GM21515 (cell line): ENCODE measurements around the gene SCD.
A peak's percentile ranks its signal among the peaks of the same experiment; 100 is the strongest.
"Not testable (repeated sequence)": the region's sequence is repeated elsewhere in the genome, so short reads cannot be mapped to it uniquely, and the experiment has no call there.

Experiments
- ATAC-seq: cut with Tn5 transposase; IDR thresholded peaks from one replicate; pipeline ENCODE4 v1.9.1; 2021; ENCODE audit not compliant: unreplicated experiment

Gene SCD

DNA sequence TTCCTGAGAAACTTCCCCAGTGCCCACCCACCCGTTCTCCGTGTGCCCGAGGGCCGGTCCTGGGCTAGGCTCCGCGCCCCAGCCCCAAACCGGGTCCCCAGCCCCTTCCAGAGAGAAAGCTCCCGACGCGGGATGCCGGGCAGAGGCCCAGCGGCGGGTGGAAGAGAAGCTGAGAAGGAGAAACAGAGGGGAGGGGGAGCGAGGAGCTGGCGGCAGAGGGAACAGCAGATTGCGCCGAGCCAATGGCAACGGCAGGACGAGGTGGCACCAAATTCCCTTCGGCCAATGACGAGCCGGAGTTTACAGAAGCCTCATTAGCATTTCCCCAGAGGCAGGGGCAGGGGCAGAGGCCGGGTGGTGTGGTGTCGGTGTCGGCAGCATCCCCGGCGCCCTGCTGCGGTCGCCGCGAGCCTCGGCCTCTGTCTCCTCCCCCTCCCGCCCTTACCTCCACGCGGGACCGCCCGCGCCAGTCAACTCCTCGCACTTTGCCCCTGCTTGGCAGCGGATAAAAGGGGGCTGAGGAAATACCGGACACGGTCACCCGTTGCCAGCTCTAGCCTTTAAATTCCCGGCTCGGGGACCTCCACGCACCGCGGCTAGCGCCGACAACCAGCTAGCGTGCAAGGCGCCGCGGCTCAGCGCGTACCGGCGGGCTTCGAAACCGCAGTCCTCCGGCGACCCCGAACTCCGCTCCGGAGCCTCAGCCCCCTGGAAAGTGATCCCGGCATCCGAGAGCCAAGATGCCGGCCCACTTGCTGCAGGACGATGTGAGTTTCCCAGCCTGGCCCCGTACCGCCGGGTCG lies at the start of gene SCD:
Gene SCD, plus strand, starts transcription at position 469 of the 803 bp plus-strand sequence. Its CDS starts 272 bp downstream, at position 741.
- peak; percentile 90 for ATAC-seq

DNA sequence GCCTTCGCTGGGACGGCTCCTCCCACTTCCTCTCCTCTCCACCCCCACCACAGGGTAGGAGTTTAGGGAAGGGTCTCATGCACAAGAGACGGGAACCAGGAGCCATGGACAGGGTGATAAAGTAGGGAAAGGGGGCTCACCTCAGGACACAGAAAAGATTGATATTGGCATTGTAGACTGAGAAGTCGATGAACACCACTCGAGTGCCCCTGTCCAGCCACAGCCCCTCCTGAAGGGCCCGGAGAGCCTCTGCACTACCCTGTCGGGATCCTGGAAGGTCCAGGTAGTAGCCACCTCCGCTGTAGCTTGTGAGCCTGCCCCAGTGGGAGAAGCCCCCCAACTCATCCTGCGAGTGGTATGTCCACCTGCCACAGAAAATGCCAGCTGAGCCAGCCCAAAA lies 49.8 kb upstream of the SCD start:
- ATAC-seq: no peak

DNA sequence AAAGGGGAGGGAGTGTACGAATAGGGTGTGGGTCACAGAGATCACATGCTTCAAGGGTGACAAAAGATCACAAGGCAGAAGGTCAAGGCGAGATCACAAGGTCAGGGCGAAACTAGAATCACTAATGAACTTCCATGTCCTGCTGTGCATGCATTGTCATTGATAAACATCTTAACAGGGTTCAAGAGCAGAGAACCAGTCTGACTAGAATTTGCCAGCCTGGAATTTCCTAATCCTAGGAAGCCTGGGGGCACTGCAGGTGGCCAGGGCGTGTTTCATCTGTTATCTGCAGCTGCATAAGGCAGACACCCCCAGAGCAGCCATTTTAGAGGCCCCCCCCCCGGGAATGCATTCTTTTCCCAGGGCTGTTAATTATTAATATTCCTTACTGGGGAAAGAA lies 45.9 kb upstream of the SCD start:
- ATAC-seq: not testable (repeated sequence)

DNA sequence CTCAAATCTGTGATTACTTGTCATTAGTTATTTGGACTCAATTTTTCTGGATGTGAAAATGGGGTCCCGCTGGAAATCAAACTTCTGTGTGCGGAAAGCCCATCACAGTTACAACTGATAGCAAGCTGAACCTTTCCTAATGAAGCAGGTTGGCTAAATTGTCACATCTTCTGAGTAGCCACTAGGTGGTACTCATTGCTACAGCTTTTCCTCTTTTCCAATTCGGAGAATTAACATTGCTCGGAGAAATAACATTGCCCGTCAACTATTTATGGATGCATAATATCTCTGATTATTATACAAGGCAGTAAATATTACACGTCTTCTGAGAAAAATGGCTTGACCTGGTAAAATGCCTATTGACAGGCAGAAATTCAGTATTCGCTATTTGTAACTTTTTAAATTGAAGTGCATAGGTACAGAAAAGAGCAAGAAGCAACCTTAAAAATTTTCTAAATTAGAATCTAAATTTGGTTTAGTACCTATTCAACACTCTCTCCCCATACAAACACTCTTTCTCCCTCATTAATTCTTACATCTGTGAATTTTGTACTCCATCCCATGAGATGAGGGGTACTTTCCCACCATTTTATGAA lies 43.2 kb upstream of the SCD start:
- no peak for ATAC-seq

DNA sequence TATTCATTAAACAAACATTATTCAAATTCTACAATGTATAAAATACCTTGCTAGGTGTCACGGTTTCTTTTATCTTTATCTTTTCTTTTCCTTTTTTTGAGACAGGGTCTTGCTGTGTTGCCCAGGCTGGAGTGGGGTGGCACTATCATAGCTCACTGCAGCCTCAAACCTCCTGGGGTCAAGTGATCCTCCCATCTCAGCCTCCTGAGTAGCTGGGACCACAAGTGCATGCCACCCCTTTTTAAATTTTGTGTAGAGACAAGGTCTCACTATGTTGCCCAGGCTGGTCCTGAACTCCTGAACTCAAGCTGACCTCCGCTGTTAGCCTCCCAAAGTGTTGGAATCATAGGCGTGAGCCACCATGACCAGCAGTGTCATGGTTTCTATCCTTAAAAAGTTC lies 42.6 kb upstream of the SCD start:
- no peak for ATAC-seq

DNA sequence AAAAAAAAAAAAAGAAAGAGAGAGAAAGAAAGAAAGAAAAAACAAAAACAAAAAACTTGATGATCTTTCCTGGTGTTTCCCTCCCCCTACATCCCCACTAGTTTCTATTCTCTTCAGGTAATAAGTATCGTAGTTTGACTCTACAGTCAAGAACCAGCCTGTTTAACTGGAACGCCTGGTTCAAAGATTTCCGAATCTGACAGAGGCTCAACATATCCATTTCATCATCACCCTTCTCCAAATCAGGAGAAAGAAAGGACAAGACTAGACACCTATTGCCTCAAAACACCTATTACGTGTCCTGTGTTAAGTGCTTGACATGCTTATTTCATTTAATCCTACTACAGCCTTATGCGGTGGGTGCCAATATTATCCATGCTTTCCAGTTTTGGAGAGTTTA lies 40.2 kb upstream of the SCD start:
- ATAC-seq: no peak

DNA sequence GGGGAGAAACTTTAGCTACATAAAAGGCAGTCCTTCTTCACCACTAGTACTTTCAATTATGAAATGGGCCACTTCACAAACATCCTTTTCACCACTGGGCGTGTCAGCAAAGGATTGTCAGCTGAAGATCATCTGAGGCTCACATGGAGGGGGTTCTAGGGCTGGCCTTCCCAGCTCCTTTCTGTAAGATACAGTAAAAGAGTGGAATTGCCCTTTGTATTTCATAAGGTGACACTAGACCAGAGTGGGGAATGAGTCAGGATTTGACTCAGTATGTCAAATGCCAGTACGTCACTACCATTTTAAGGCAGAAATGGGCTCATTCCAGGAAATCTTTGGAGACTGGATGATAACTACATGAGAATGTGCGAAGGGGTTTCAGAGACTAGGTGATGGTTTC lies 39.3 kb upstream of the SCD start:
- ATAC-seq: no peak

DNA sequence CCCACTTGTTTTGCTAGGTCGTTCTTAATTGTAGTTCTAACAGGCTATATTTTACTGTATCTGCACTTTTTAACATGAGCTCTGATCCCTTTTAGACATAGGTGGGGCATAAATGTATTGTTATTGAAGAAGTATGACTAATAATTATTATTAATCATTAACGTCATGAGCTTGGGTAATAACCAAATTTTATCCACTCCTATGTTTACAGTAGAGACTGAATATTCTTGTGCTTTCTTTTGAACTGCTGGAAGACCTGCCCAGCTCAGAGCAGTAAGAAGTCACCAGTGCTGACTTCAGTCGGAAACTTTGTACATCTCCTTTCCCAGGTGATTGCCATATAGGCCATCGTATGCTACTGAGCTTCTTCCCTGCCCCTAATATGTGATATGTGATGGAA lies 35.7 kb upstream of the SCD start:
- ATAC-seq: no peak

DNA sequence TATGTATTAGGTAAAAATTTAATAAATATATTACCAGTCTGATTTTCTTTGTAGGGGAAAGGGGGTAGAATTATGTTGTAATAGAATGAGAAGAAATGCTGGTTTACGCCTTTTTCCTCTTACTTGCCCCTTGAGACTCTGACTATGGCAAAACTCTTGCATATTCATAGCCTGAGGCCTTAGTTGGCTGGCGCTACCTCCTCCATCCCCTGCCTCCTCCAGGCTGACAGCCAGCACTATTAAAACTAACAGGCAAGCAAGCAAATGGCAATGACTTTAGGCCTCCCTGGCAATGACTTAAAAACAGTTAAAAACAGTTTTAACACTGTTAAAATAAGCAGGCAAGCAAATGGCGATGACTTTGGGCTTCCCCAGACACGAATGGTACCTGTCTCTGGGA lies 31.4 kb upstream of the SCD start:
- ATAC-seq: no peak

DNA sequence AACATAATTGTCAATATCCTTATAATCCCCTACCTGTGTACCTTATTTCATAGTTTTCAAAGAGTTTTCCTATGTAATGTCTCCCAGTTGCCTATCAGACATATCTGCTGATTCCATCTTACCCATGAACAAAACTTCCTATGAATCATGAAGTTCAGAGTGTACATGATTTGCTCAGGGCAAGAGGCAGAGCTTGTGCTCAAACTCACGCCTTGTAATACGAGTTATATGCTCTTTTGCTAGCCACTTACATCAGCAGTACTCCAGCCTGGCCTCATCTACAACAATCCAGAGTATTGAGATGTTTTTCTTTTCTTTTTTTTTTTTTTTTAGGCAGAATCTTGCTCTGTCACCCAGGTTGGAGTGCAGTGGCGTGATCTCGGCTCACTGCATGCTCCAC lies 28.8 kb upstream of the SCD start:
- no peak for ATAC-seq

DNA sequence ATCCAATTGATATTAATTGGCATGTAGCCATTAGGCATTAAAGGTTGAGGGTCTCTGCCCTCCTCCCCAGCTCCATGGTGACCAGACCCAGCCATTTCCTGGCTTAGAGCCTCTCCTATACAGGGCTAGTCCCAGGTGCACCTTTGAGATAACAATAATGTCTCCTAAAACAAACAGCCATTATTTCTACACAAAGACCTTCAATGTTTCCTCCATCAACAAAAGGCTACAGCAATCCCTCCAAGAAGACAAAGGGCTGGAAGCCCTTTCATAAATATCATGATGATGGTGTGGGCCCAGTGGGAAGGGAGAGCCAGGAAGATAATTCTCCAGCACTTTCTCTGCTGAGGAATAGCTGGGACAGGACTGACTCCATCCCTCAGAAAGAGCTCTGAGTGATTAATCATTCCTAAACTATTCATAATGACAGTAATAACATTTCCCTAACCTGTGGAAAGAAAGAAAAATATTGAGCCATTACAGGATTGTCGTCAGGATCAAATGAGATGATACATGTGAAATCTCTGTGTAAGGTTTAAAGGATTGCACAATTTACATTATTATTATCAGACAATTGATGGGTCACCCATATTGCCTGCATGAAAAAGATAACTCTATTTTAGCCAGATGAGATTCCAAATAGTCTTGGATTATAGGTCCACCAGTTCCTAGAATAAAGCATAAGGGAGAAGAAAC lies 27.2 kb upstream of the SCD start:
- no peak for ATAC-seq

DNA sequence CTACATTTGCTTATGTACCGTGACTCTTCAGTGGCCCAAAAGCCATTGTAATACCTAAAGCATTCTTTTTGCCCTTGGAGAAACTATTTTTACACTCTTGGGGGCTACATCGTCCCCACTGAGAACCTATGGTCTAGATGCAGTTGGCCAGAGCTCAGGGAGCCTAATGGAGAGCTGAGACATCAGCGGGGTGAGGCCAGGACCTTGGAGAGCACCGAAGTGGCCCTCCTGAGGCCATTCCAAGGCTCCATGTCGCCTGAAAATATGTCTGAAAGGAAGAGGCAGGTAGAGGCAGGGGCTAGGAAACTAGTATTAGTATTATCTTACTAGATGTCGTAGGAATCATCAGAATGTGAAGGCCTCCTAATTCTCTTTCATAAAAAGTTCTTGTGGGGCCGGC lies 21.9 kb upstream of the SCD start:
- ATAC-seq: no peak

DNA sequence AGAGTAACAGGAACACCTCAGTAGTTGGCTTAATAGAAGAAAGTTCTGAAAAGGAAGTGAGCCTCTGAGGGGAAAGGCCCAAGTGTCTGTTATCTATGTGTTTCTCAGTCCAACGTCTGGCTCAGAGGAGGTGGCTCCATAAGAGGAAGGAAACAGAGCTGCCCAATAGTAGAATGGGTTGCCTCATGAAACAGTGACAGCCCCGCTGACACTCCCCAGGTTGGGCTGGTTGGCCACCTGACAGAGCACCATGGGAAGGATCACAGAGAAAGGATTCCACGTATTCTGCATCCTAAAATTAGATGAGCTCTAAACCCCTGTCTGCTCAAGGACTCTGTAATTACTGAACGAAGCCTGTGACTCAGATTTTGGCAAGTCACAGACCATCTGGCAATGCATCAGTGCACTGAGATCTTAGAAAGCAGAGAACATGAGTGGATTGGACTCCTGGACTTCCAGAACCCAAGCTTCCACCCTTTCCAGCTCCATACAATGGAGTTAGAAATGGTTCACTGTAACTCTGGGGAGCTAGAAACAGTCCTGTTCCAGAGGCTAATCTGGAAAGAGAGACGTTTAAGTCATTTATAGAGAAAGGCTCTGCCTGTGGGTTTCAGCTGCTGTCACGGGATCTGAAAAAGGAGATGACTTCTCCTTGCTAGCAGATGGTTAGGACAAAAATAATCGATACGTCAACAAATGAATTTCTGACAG lies 19.9 kb upstream of the SCD start:
- peak; percentile 98 for ATAC-seq

DNA sequence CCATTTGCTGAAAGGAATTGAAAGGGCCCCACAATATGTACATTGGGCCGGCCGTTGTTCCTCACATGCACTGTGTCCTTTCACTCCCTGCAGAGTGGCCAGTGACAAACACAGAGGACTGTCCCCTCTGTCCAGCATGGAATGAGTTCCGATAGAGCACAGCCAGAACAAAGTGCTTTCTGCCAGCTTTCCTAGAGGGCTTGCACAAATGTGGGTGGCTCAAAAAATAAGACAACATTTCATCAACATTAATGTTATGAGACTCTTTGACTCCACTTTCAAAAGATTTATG lies 19.4 kb upstream of the SCD start:
- ATAC-seq: no peak

DNA sequence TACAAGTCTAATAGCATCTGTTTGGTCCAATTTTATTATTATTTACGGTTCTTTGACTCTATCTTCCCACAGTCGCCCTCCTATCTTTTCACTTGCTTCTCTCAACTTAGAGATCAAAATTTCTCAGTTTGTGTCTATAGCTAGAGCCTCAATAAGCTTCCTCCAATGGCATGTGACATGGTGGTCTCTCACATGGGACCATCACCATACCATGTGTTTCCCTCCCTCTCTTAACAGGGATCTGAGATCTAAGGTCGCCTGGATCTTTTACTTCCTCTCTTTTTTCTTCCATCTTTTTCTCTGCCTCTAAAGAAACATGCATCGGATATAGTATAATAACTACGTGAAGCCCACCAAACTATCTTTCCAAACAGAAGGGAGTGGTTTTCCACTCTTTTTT lies 18.8 kb upstream of the SCD start:
- ATAC-seq: no peak

DNA sequence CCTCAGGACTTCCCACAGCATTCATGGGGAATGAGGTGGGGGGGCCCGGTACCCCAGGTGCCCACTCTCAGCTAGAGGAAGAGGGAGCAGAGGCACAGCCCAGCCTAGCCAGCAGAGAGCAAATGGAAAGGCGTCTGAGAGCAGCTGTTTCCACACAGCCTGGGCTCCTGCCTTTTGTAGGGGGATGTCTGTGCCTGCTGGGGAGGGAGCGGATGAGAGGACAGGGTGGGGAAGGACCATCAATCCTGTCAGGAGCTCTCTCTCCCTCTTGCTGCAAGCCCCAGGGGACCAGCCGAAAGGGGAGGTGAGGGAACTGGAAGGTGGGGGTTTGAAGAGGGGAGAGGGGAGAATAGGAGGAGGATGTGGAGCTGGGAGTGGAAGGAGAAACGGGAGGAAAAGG lies 17.0 kb upstream of the SCD start, which contains the start of gene PKD2L1:
Gene PKD2L1, minus strand, starts transcription at position 150 of the 400 bp plus-strand sequence. Its CDS starts 125 bp downstream, at position 25.
- ATAC-seq: no peak

DNA sequence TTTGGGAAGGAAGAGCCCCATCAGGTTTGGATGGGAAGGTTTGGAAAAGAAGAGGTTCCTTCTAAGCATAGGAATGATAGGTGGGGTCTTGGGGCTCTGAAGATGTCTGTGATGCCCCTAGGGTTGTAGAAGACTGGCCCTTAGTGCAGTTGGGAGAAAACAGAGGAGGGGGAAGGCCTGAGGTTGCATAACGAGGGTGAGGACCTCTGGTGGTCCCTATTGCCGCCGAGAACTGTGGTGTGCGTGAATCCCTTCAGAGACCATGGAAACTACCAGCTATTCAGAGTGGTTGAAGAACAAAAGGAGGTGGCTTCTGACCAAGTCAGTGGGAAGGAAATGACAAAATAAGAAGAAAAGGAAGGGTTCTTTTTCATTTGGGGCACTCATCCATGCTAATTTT lies 13.9 kb upstream of the SCD start:
- ATAC-seq: no peak

DNA sequence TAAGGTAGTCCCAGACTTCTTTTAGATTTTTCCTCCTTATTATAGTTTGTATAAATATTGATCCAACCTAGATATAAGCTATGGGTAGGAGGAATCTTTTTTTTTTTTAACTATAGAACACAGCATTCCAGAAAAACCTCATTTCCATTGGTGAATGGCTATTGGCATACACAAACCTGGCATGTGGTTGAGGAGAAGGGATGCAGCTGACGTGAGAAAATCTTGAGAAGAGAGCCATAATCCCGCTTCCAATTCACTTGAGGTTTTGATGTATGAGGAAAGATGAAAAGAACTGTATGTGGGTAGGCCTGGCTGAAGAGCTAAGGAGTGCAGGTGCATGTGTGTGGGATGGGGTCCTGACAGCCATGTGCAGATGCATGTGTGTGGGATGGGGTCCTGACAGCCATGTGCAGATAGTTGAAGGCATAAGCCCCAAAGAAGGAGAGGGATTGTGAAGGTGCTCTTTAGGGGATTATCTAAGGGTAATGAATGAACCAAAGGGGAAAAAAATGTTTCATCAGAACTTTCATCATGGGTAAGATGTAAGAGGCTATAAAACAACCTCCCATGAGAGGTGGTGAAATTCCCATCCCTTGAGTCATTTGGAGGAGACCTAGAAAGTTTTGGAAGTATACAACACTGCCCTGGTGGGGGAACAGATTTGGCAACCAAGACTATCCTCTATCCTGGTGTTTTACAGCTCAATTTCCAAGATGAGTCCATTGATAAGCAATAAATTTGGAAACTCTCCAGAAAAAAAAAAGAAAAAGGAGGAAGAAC lies 13.2 kb upstream of the SCD start:
- no peak for ATAC-seq

DNA sequence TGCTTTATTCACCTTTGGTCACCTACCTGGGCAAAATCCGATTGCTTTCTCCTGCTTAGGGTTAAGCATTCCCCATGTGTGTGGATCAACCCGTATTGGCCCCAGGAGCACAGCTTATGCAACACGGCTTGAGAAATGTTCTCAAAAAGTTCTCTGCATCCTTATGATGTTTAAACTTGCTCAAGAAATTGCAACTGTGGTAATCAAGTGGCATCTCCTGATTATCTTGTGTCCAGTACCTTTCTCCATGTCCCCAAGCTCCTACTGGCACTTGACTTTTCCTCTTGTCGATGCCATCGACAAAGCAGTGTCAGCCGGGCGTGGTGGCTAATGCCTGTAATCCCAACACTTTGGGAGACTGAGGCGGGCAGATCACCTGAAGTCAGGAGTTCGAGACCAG lies 12.3 kb upstream of the SCD start:
- no peak for ATAC-seq

DNA sequence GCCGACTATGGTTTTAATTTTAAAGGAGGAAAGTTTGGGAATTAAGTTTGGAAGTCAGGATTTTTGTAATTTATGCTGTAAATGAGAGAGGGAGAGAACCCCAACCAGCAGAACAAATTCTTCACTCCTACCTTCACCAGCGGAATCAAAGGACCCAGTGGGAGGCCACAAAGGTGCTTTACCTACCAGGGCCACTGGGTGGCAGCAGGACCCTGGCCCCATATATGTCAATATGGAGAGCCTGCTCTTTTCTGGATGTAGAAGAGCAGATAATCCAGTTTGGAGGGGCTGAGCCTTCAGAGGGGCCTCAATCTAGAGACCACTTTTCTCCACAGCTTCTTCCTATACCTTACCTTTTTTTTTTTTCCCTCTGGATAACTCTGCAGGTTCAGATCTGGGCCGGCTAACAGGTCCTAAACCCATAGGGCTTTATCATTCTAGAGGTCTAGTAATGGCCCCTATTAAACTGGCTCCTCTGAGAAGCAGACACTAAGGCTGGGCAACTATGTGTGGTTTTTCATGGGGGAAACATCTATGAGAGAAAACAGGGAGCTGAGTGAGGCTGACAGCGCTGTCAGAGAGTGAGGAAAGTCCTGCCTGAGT lies 8.5 kb upstream of the SCD start:
- no peak for ATAC-seq

DNA sequence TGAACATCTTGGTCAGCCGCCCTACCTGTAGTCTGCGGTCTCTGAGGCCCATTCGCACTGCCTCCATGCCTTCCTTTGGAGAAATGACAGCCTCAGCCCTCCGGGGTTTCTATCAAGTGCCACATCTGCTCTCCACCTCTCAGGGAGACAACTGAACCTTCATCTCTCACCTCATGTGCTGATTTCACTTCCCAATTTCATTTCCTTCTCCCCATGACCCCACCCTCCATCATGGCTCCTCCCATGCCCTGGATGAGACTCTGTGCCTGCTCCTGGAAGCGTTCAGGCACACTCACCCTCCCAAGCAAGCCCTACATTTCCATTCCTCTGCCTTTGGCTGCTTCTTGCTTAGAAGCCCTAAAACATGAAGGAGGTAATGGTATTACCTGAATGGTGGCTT lies 7.8 kb upstream of the SCD start:
- ATAC-seq: peak; percentile 56
